GM08714 (cell line): ENCODE data around the gene CLPSL1.
A peak's percentile ranks its signal among the peaks of the same experiment; 100 is the strongest.

Experiments
- H3K4me3 ChIP-seq: fragments of 200-500 bp; sonication (Bioruptor generic); 2 replicates; pipeline ENCODE4 v1.5.1; 2014; ENCODE audit warnings: mild to moderate bottlenecking, low read length, inconsistent platforms
- ZNF274 ChIP-seq: IDR thresholded peaks from 2 replicates; pipeline ENCODE4 v1.6.1; 2012; ENCODE audit warnings: mild to moderate bottlenecking, low read depth, low read length

The CLPSL1 gene

GRCh38 chr6:35750557-35750956, 30.3 kb upstream of the CLPSL1 start:
- H3K4me3 ChIP-seq, result no peak overlapping the region
- TF ChIP-seq ZNF274, result no peak

GRCh38 chr6:35751594-35751993, 29.2 kb upstream of the CLPSL1 start:
- TF ChIP-seq ZNF274, result no peak
- H3K4me3 ChIP-seq, result no peak overlapping the region

DNA sequence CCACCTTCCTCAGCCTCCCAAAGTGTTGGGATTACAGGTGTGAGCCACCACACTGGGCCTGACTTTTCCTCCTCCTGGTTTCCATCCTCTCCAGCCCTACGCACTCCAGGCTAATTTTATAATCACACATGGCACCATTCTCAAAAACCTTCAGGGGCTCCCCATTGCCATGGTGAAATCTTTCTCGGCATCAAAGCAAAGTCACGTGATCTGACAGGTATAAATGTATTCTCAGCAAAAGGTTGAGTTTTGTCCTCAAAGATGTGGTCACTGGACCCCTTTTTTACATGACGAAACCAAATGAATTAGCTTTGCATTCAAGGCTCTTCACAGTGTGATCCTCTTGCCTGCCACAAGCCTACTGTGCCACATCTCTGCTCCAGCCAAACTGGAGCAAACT, 28.5 kb upstream of the CLPSL1 start:
- H3K4me3 ChIP-seq, result no peak overlapping the region
- no peak for TF ChIP-seq ZNF274

DNA sequence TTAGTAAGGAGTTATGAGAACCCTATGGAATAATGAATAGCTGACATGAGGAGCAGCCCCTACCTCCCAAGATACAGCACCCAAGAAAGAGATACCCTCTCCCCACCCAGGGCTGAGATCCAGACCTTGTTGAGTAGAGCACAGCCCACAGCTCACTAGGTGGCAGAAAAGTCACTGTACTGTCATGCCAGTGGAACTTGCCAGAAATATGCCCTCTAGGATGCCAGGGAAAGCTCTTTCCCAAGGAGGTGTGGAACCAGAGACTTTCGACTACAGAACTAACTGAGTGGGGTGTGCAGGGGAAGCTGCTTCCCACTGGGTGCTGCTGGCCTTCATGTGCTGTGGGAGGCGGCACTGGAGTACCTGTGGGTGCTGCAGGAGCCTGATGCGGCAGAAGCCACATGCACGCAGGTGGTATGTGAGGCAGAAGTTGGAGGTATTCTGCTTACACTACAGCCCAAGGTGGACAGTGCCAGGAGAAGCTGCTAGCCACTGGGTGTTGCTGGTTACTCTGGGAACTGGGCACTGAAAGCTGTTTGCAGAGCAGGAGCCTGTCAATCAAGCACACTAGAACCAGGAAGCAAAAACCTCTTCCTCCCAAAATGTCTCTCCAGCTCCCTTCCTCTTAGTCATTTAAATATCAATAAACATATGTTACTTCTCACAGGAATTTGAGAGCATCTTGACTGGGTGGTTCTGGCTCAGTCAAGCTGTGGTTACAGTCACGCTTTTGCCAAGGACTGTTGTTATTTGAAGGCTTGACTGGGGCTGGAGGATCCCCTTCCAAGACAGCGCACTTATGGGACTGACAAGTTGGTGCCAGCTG, 26.2 kb upstream of the CLPSL1 start:
- no peak overlapping the region for H3K4me3 ChIP-seq
- TF ChIP-seq ZNF274, result no peak

DNA sequence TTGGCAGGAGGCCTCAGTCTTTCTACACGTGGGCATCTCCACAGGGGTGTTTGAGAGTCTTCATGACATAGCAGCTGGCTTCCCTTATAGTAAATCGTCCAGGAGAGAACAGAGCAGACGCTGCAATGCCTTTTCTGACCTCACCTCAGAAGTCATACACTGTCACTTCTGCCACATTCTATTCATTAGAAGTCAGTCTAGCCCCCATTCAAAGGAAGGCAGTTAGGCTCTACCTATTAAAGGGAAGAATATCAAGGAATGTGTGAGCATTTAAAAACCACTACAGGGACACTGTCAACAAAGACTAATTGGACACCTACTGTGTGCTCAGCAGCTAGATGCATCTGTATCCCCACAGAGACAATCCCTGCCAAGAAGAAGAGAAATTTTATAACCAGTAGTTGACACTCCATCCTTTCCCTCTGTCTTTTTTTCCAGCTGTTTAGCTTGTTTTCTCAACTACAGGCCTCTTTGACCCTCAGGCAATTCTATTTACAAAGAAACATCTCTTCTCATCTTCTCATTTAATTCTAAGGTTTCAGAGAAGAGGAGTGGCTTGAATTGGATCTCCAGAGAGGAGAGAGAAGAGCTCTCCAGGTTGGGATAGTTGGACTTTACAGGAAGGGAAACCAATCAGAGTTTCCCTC, 25.4 kb upstream of the CLPSL1 start:
- H3K4me3 ChIP-seq, result no peak overlapping the region
- TF ChIP-seq ZNF274, result no peak

DNA sequence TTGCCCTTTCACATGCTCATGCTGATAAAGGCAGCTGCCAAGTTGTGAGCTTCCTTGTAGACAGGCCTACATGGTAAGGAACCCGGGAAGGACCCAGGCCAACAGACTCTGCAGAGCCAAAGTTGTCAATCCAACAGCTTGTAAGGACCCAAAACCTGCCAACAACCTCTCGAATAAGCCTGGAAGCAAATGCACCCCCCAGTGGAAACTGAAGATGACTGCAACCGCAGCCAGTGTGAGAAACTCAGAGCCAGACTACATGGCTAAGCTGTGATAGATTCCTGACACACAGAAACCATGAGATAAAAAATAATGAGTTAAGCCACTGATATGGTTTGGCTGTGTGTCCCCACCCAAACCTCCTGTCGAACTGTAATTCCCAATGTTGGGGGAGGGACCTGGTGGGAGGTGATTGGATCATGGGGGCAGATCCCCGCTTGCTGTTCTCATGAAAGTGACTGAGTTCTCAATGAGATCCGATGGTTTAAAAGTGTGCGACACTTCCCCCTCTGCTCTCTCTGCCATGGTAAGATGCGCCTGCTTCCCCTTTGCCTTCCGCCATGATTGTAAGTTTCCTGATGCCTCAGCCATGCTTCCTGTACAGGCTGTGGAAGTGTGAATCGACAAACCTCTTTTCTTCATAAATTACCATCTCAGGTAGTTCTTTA, 23.2 kb upstream of the CLPSL1 start:
- no peak overlapping the region for H3K4me3 ChIP-seq
- no peak for TF ChIP-seq ZNF274

DNA sequence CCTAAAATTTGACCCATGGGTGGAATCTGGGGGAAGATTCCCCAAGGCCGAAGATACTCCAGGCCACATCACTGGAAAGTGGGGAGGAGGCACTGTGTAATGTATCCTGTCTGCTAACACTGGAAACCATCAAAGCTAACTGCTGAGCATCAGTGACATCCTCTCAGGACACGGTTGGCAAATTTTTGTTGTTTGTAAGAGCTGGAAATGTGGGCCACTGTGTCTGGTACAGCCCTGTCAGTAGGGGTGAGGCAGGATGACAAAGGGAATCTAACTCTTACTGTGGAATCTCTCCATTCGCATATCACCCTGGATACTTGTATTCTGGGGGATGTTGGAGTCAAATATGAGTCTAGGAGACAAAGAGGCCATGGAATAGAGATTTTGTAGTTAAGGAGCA, 21.4 kb upstream of the CLPSL1 start:
- TF ChIP-seq ZNF274, result no peak
- H3K4me3 ChIP-seq, result no peak overlapping the region

DNA sequence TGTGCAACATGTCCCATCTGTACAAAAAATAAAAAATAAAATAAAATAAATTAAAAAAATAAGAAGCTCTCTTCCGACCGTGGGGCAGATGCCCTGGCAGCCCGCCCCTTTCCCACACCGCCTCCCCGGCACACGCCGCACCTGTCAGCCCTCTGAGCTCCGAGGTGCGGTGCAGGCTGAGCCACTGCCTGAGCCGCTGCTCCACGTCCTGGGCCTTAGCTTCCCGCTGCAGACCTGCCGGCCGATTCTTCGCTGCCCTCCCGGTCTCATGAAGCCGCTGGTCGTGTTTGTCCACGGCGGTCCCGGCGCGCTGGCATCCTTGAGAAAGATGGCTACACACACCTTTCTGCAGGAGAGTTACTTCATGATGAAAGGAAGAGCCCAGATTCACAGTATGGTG, 15.1 kb upstream of the CLPSL1 start:
- TF ChIP-seq ZNF274, result no peak
- H3K4me3 ChIP-seq, result no peak overlapping the region

DNA sequence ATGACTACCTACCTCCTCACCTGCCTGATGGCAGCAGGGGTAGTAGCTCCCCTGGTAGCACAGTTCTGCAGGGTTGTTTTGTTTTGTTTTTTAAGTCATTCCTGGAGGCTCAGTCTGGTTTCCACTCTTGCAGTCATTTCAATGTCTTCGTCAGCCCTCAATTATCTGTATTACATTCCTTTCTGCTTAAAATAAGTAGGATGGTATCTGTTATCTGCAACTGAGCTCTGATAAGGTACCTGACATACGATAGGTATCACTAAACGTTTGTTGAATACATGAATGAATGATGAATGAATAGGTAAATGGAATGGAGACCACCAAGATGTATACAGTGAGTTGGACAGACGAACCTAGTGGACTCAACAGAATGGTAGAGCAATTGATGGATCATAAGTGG, 11.6 kb upstream of the CLPSL1 start:
- no peak overlapping the region for H3K4me3 ChIP-seq
- TF ChIP-seq ZNF274, result no peak

- H3K4me3 ChIP-seq, result no peak overlapping the region
- no peak for TF ChIP-seq ZNF274
Observed at GRCh38 chr6:35771343-35771627, 9.5 kb upstream of the CLPSL1 start.

GRCh38 chr6:35774116-35774794, 6.6 kb upstream of the CLPSL1 start:
- no peak overlapping the region for H3K4me3 ChIP-seq
- TF ChIP-seq ZNF274, result no peak

GRCh38 chr6:35775031-35775430, 5.8 kb upstream of the CLPSL1 start:
- TF ChIP-seq ZNF274, result no peak
- no peak overlapping the region for H3K4me3 ChIP-seq

DNA sequence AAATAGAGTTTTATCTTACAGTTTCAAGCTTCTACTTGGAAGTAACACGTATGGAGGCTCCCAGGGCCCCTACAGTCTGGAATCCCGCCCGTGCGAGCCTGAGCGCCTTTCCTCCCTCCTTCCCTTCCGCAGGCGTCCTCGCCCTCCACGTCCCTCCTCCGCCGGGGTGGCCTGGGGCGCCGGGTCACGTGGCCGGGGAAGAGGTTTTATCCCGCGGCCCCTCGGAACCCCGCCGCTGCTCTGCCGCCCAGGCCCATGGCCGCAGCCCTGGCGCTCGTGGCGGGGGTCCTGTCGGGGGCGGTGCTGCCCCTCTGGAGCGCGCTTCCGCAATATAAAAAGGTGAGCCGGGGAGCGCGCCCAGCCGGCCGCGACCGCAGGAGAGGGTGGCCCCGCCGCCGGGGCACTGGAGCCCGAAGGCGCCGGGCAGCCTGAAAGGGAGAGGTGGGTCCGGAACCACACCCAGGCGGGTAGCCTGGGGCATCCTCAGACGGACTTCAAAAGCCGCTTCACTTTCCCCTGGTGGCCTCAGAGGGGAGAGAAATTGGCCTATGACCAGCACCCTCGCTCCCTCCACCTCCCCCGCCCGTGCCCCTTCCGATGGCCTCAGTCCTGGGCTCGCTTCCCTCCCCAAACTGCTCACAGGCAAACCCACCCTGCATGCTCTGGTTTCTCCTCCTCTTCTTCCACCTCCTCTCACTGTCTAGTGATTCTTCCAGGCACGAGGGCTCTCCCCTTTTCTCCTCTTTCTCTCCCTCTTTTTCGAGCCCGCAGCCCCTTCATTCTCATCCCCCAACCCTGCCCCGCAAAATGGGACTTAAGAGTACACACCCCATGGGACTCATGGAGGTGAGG, 4.2 kb upstream of the CLPSL1 start, which contains the start of gene CLPSL2:
TSS of gene CLPSL2 (plus strand) at position 235 of the 852 bp plus-strand sequence. CDS start at position 256, 21 bp downstream.
- no peak for TF ChIP-seq ZNF274
- H3K4me3 ChIP-seq, result peak within 1 kb of the TSS; percentile 34; the same call in 1 of the 2 replicates
